Caco-2 (cell line): ENCODE measurements around the gene RELL2. TPM values are rescaled to one million over a fixed set of nuclear protein-coding genes. Genes with fewer than 3 reads are reported as not detected.

Experiments used
- BruUV-seq: library from RNA; stranded (reverse); fragments of 400-500 nt; replicated peaks from 2 replicates; lab custom pipeline; 2021; lab: Mats Ljungman, UMichigan
- CTCF ChIA-PET: fragments of 300-600 bp; sonication (Branson Sonifier 250); formaldehyde crosslinking; loops from one replicate; lab custom pipeline; 2022; ENCODE audit warnings: antibody characterized with exemption; lab: Charles Lee
- POLR2A ChIA-PET: fragments of 300-600 bp; sonication (Branson Sonifier 250); formaldehyde crosslinking; loops from one replicate; lab custom pipeline; 2022; ENCODE audit warnings: antibody characterized with exemption; lab: Charles Lee
- DNase-seq, 2 experiments: peaks; one replicate each; pipeline versions ENCODE4 v3.0.0 to v3.0.0-alpha.2; 2020 to 2022
- H3K27me3 ChIP-seq: replicated peaks from 2 replicates; pipeline ENCODE4 v1.6.0; 2011; ENCODE audit warnings: low read length; ENCODE audit not compliant: control insufficient read depth, insufficient read depth
- H3K36me3 ChIP-seq: 2 replicates; pipeline ENCODE4 v1.5.1; 2011; ENCODE audit warnings: low read length; ENCODE audit not compliant: control insufficient read depth, insufficient read depth
- H3K4me1 ChIP-seq: fragments of 250-450 bp; sonication (Bioruptor Pico); 2 replicates; pipeline ENCODE4 v1.5.1; 2020; ENCODE audit warnings: mild to moderate bottlenecking
- H3K4me3 ChIP-seq: 2 replicates; pipeline ENCODE4 v1.5.1; 2011; ENCODE audit warnings: low read depth, mild to moderate bottlenecking, control low read depth, low read length
- H3K9me3 ChIP-seq: fragments of 250-450 bp; sonication (Bioruptor Pico); 2 replicates; pipeline ENCODE4 v1.5.1; 2020; ENCODE audit warnings: mild to moderate bottlenecking, moderate library complexity
- H3K27ac Mint-ChIP-seq: one replicate; pipeline ENCODE4 v1.8.0; 2022; ENCODE audit warnings: mixed read lengths; ENCODE audit not compliant: unreplicated experiment
- H3K27me3 Mint-ChIP-seq: one replicate; pipeline ENCODE4 v1.8.0; 2022; ENCODE audit warnings: mixed read lengths; ENCODE audit not compliant: insufficient read depth, unreplicated experiment
- H3K36me3 Mint-ChIP-seq: one replicate; pipeline ENCODE4 v1.8.0; 2022; ENCODE audit warnings: mild to moderate bottlenecking, mixed read lengths; ENCODE audit not compliant: insufficient read depth, unreplicated experiment
- H3K4me1 Mint-ChIP-seq: one replicate; pipeline ENCODE4 v1.8.0; 2022; ENCODE audit warnings: low read depth, mixed read lengths; ENCODE audit not compliant: unreplicated experiment
- H3K4me3 Mint-ChIP-seq: one replicate; pipeline ENCODE4 v1.8.0; 2022; ENCODE audit warnings: mild to moderate bottlenecking, moderate library complexity, mixed read lengths; ENCODE audit not compliant: unreplicated experiment
- H3K9me3 Mint-ChIP-seq: one replicate; pipeline ENCODE4 v1.8.0; 2022; ENCODE audit warnings: mixed read lengths; ENCODE audit not compliant: unreplicated experiment
- CTCF ChIP-seq, 2 experiments: fragments of 200-600 bp in 1 of 2; IDR thresholded peaks; 1 replicate in 1 of 2; 2 replicates in 1 of 2; pipeline versions ENCODE4 v1.5.1 to v1.8.0; 2011 to 2022; ENCODE audit warnings: antibody characterized with exemption in 1 of 2, control low read depth in 1 of 2, inconsistent platforms in 1 of 2, low read depth in 1 of 2, low read length in 1 of 2, mild to moderate bottlenecking in 1 of 2, moderate library complexity in 1 of 2; ENCODE audit not compliant: insufficient read depth in 1 of 2, severe bottlenecking in 1 of 2, unreplicated experiment in 1 of 2
- intact Hi-C: fragments of 100-400 bp; cut with micrococcal nuclease; formaldehyde crosslinking; loops from one replicate; pipeline ENCODE4 v1.10.0; 2022; ENCODE audit not compliant: unreplicated experiment
- total RNA-seq: library from RNA; stranded (reverse); gene quantifications from 2 replicates; pipeline ENCODE4 v1.2.3, GENCODE V29; 2022

Gene RELL2
- total RNA-seq, 1 experiment from 2014 or later: 8.7 TPM

DNA sequence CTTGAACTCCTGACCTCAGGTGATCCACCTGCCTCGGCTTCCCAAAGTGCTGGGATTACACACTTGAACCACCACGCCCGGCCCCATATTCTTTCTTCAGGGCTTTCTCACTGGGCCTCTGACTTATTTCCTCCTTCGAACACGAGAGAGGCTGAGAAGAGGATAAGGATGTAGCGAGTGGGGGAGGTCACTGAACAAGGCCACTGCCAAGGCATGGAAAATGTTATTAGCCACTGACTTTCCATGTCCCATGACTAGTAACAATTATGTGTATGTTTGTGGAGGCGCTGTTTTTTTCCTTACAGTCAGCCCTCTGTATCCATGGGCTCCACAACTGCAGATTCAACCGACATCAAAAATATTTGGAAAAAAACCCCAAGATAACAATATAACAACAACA lies 26.7 kb downstream of the RELL2 start:
- intact Hi-C loops: no loop called here
- no peak for TF ChIP-seq CTCF (IDR thresholded peaks at IDR 0.05; ENCODE audit: insufficient read depth in 1 of 2, low read depth in 1 of 2, low read length in 1 of 2, severe bottlenecking in 1 of 2, unreplicated experiment in 1 of 2)

DNA sequence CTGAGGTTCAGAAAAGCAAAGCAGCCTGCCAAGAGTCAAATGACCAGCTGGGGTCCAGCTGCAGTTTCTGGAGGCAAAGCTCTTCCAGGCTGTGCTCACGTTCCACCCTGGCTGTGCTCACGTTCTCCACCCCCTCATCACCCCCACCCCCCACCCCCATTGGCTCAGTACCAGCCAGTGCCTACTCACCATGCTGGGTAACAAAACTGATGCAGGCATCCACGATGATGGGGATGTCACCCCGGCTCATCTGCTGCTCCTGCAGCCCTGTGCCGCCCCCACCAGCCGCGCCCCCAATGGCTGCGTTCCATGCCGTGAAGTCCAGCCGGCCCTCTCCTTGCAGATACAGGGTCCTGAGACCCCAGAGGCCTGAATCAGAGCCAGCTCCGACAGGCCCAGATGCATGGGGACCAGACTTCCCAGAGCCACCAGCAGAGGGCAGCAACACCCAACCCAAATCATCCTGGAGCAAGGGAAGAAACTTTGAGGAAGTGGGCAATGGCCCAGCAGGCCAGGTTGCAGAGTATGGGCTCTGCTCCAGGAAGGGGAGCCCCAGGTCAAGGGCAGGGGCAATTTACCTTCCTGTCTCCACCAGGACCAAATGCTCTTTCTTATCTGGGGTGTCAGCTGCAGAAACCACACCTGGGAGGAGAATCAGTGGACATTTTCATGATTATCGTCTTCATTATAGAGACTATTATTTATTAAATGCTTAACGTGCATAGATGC lies 28.1 kb downstream of the RELL2 start:
- peak; percentile 76 to 84 for DNase-seq
- no peaks in the 10 kb centered on the region for H3K27me3 ChIP-seq
- H3K27me3 Mint-ChIP-seq: no peaks in the 10 kb centered on the region
- no peak overlapping the region for H3K27ac Mint-ChIP-seq
- no peak overlapping the region for H3K4me3 Mint-ChIP-seq
- H3K36me3 Mint-ChIP-seq: no peaks in the 10 kb centered on the region
- ChIA-PET CTCF (interaction anchor here (0.5 to 1.4 kb wide), 6 partner anchors 10 to 349 kb away, joined by 3 to 7 read pairs (median 4); partner anchors contain the start of gene DELE1), POLR2A (no interaction called here)
- no peaks in the 10 kb centered on the region for H3K4me1 Mint-ChIP-seq
- BruUV-seq: no TSS peak
- intact Hi-C loops: loop anchor here (1.0 to 2.0 kb wide), 5 partner anchors 12 to 295 kb away; no protein-coding TSS in a partner anchor
- H3K4me1 ChIP-seq: no peaks in the 10 kb centered on the region
- no peaks in the 10 kb centered on the region for H3K36me3 ChIP-seq
- TF ChIP-seq CTCF (IDR thresholded peaks at IDR 0.05; ENCODE audit: insufficient read depth in 1 of 2, low read depth in 1 of 2, low read length in 1 of 2, severe bottlenecking in 1 of 2, unreplicated experiment in 1 of 2): peak; percentile 85 to 94
- no peaks in the 10 kb centered on the region for H3K9me3 ChIP-seq
- no peaks in the 10 kb centered on the region for H3K9me3 Mint-ChIP-seq
- H3K4me3 ChIP-seq: no peak overlapping the region

More for the DNA sequence above, 26.7 kb downstream of the RELL2 start:
- H3K36me3 ChIP-seq: no peaks in the 10 kb centered on the region
- ChIA-PET POLR2A (no interaction called here), CTCF (no interaction called here)
- H3K4me3 ChIP-seq: no peak overlapping the region
- no peaks in the 10 kb centered on the region for H3K27me3 ChIP-seq
- H3K27me3 Mint-ChIP-seq: no peaks in the 10 kb centered on the region
- H3K4me1 ChIP-seq: no peaks in the 10 kb centered on the region
- no peaks in the 10 kb centered on the region for H3K36me3 Mint-ChIP-seq
- no peaks in the 10 kb centered on the region for H3K9me3 Mint-ChIP-seq
- H3K27ac Mint-ChIP-seq: no peak overlapping the region
- no TSS peak for BruUV-seq
- no peak for DNase-seq
- H3K9me3 ChIP-seq: no peaks in the 10 kb centered on the region
- no peak overlapping the region for H3K4me3 Mint-ChIP-seq
- no peaks in the 10 kb centered on the region for H3K4me1 Mint-ChIP-seq

DNA sequence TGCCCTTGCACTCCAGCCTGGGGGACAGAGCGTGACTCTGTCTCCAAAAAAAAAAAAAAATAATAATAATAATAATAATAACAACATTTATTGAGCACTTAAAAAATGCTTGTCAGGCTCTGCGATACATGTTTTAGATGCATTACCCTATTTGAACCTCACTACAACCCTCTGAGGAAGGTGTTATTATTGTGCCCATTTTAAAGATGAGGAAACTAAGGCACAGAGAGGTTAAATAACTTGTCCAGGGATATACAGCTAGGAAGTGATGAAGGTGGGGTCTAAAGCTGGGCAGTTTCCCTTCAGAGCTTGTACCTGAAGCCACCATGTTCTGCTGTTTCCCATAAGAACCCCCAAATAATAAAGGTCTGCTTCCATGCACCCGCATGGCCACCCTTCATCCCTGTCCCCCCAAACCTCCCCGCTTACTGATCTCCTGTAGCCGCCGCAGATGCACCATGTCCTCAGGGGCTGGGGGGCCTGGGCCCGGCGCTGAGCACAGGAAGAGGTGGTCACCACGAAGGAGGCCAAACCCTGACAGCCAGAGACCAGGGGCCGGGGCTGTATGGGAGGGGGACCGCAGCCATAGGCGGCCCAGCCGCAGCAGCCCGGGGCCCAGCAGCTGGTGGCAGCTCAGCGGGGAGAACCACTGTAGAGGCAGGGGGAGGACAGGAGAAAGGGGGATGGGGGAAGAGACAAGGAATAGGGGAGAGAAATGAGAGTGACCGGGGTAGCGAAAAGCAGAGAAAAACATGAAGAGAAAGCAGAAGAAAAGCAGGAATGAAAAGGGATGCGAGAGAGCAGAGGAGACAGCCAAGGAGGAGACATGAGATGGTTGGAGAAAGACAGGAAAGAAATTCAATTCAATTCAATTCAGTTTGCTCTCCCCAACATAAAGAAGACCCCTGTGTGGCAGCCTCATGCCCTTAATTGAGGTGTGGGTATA lies 29.5 kb downstream of the RELL2 start:
- H3K4me3 Mint-ChIP-seq: no peak overlapping the region
- no peaks in the 10 kb centered on the region for H3K4me1 Mint-ChIP-seq
- POLR2A ChIA-PET: no interaction called here
- no peak overlapping the region for H3K4me3 ChIP-seq
- no peak for TF ChIP-seq CTCF (IDR thresholded peaks at IDR 0.05; ENCODE audit: insufficient read depth in 1 of 2, low read depth in 1 of 2, low read length in 1 of 2, severe bottlenecking in 1 of 2, unreplicated experiment in 1 of 2)
- DNase-seq: no peak
- H3K9me3 Mint-ChIP-seq: no peaks in the 10 kb centered on the region
- H3K4me1 ChIP-seq: no peaks in the 10 kb centered on the region
- H3K27me3 ChIP-seq: no peaks in the 10 kb centered on the region
- H3K27ac Mint-ChIP-seq: no peak overlapping the region
- no peaks in the 10 kb centered on the region for H3K36me3 ChIP-seq
- intact Hi-C loops: loop anchor here (1.0 to 2.0 kb wide), 5 partner anchors 11 to 294 kb away; no protein-coding TSS in a partner anchor
- H3K27me3 Mint-ChIP-seq: no peaks in the 10 kb centered on the region
- BruUV-seq: no TSS peak
- H3K9me3 ChIP-seq: no peaks in the 10 kb centered on the region
- H3K36me3 Mint-ChIP-seq: no peaks in the 10 kb centered on the region
- CTCF ChIA-PET: interaction anchor here (1.4 kb wide), 1 partner anchor 26 kb away, joined by 5 read pairs; no protein-coding TSS in a partner anchor
